Measurements from ENCODE around the gene DMRTC2.

The DMRTC2 gene

GRCh38 chr19:41845001-41845050 lies at the start of gene DMRTC2:
DMRTC2 (plus strand) TSS chr19:41845042; CDS start chr19:41847429, 2,387 bp downstream.
- no peak for DNase-seq

- no peak for DNase-seq
Observed at GRCh38 chr19:41796362-41796761, 48.5 kb upstream of the DMRTC2 start, which contains the start of gene CEACAM3. CEACAM3 (plus strand) TSS chr19:41796587; CDS start chr19:41796678, 91 bp downstream.

DNA sequence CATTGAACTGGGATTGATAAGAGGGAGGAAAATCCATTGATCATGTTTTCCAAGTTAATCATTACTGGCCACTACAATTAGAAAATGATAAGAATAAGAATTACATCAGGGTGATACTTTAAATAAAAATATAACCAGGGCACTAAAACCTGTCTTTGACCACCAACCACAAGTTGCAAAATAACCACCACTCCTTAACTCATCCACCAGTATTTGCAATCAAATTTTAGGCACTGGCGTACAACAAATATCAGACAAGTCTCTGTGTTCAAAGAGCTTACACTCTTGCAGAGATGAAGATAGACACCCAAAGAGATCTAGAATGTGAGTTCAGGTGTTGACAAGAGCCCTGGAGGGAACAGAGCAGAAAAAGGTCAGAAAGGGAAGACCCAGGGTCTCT lies 47.9 kb upstream of the DMRTC2 start:
- DNase-seq, result no peak

DNA sequence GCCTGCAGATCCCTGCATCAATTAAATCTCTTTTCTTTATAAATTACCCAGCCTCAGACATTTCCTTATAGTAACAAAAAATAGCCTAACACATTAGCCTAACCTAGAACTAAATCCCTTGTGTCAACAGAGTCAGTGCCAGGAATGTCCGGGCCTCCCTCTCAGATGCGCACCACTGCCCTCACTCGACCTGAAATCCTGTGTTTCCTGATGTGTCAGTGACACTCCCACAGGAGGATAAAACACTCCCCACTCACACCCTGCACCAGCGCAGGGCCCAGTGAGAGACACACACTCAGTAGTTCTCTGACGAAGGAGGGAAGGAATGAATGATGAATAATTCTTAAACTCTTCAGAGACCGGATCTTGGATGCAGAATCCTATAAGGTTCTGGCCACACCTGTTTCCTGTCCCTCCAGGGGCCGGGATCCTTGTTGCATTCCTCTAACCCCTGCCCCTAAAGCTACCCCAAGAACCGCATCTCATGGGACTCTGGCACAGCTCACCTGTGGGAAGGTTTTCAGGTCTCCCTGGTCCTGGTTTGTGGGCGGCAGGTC lies 45.3 kb upstream of the DMRTC2 start:
- DNase-seq, result peak; percentile 19

DNA sequence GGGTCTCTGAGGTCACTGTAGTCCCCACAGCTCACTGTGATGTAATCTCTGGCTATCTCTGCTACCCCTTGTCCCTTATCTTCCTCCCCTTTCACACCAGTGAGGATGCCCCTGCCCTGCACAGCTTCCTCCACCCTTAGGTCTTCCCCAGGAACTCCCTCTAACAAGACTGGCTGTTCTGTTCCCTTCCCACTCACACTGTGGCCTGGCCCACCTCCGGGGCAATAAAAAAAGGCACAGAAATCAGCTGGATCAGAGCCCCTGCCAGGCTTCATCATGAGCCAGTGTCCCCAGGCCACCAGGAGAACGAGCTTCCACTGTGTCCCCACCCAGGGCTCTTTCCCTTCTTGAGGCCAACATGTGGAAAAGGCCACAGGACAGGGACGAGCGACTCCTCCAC lies 43.8 kb upstream of the DMRTC2 start:
- no peak for DNase-seq

DNA sequence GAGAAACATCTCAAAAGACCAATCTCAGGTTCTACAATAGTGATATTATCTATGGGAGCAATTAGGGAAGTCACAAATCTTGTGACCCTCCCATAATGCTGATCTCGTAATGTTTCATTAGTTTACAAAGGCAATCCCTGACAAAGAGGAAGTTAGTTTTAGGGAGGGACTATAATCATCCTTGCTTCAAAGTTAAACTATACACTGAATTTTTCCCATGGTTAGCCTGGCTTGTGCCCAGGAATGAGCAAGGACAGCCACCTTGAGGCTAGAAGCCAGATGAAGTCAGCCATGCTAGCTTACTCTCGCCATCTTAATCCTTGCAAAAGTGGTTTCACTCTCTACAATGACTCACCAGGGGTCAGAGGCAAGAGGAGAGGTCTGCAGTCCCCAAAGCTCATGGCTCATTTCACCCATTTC lies 43.0 kb upstream of the DMRTC2 start:
- DNase-seq, result peak; percentile 33

- no peak for DNase-seq
Observed at GRCh38 chr19:41802770-41803169, 42.1 kb upstream of the DMRTC2 start.

DNA sequence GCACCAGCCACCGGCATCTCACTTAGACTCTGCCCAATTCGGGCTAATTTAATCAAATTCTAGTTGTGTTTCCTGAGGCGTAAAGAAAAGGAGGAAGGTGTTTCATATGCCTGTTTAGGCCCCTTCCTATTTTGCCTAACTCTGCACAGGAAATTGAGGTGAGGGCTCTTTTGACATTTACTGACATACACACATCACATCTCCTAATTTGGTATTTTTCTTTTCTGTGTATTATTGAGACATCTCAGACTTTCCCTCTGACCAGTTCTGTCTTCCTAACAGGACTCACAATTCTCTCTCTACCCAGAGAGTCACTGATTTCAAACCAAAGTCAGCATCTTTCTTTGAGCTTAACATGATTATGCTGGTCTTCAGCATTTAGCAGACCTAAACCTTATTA lies 40.5 kb upstream of the DMRTC2 start:
- DNase-seq, result no peak

GRCh38 chr19:41807176-41807575 lies 37.7 kb upstream of the DMRTC2 start:
- DNase-seq, result no peak

DNA sequence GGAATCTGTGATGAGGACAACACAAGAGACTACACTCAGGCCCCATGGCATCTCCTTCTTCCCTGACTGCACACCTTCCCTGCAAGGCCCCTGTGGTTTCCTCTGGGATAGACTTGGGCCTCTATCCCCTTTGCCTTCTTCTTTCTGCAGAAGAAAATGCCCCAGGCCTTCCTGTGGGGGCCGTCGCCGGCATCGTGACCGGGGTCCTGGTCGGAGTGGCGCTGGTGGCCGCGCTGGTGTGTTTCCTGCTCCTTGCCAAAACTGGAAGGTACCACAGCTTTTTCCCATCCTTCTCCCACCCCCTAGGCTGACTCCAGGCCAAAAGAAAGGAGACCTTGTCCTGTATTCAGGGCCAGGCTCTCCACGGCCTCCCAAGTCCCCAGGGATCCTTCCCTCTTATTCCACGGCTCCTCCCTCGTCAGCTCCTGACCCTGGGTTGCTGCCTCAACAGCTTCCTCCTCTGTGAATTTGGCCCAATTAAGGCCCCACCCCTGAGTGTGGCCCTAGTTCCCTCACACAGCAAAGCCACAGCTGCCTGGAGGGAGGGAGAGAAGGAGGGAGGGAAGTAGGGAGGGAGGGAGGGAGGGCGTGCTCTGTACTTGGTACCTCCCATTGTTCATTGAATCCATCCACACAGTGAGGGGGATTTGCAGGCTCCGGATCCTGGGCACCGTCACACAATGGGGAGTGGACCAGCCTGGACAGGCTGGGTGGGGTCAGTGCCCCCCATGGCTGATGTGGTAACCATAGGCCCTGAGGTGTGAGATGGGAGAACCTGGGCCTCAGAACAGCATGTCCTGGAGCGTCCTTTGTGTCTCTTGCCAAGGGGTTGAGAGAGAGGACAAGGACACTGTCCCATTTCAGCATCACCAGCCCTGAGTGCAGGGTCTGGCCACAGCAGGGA lies 35.9 kb upstream of the DMRTC2 start:
- peak; percentile 70 for DNase-seq

DNA sequence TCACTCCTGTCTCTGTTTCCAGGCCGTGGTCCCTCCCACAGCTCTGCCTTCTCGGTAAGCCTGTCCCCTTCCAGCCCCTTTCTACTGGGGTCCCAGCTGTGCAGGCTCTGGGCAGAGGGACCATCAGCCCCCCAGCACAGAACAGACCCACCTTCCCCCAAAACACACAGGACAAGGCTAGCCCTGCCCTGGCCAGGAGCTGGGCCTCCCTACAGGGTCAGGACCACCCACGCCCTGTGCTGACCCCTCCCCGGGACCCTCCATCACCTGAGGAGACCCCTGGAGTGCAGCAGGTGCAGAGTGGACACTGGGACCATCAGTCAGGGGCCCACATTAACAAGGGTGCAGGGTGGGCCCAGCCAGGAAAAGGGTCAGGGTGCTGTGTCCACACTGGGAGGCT lies 34.5 kb upstream of the DMRTC2 start:
- no peak for DNase-seq

DNA sequence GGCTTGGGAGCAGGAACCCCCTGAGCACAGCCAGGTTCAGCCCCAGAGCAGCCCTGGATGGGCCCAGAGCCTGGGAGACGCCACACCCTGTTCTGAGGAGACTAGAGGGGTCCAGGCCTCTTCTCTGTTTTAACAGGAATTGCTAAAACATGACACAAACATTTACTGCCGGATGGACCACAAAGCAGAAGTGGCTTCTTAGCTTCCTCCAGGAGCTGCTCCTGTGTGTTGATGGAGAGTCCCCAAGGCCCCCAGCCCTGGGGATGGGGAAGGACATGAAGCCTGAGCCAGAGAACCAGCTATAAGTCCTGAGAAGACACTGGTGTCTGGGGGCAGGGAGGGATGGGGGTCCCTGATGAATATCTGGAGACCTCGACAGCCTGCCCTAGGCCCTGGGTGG lies 33.8 kb upstream of the DMRTC2 start:
- no peak for DNase-seq

- no peak for DNase-seq
Observed at GRCh38 chr19:41811981-41812380, 32.9 kb upstream of the DMRTC2 start.

GRCh38 chr19:41813911-41814310 lies 30.9 kb upstream of the DMRTC2 start:
- DNase-seq, result no peak

DNA sequence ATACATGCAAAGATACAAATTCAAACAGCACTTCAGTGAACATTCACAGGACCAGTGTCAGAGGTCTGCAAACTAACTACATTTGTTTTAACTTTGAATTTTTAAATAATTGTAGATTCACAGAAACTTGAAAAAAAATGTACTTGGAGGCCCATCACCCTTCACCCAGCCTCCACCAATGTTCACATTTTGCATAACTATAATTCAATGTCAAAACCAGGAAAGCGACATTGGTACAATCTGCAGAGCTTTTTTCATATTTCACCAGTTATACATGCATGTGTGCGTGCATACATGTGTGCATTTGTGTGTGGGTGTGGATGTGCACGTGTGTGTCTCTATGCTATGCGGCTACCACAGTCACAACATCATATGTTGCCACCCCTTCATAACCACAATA lies 29.5 kb upstream of the DMRTC2 start:
- DNase-seq, result no peak

- DNase-seq, result no peak
Observed at GRCh38 chr19:41816761-41817160, 28.1 kb upstream of the DMRTC2 start.

DNA sequence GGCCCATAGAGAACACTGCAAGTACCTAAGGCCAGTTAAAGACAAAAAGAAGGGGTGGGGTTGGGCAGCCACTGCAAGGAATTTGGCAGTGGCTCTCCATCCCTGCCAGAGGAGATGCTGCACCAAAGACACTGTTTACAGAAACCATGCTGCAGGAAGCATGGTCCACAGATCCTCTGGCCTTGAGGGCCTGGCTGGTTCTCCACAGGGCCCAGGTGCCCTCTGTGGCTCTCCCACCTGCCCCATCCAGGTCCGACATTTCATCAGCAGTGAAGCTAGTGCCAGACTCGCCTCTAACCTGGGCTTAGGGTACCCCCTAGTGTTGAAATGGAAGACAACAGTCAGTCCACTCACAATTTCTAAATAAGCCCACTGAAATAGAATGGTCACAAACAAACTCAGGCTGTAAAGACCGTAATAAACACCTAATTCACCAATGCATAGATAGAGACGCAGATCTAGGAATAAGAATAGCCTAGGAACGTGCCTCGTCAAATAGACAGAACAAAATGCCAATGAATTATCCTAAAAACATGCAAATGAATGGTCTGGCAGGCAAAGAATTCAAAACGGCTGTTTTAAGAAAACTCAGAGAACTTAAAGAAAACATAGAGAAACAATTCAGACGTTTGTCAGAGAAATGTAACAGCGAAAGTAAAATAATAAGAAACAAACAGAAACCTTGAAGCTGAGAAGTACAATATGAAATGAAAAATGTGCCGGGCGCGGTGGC lies 23.7 kb upstream of the DMRTC2 start:
- DNase-seq, result peak; percentile 86

- no peak for DNase-seq
Observed at GRCh38 chr19:41837981-41838708, 6.7 kb upstream of the DMRTC2 start.

DNA sequence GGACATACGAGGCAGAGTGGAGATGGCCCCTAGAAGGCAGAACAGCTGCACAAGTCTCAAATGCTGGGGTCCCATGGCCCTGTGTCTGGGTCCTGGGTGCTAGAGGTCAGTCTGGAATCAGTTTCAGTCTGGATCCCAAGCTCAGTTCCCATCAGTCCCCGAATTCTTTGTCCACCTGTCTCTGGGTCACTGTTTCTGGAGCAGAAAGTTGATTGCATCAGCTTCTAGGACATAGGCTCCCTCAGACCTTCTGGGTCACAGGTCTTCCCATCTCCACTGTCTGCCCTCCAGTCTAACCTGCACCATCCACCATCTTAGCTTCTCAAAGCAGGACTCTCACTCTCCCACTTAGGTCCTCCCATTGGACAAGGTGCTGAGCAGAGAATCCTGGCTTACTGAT lies 5.6 kb upstream of the DMRTC2 start:
- DNase-seq, result no peak

DNA sequence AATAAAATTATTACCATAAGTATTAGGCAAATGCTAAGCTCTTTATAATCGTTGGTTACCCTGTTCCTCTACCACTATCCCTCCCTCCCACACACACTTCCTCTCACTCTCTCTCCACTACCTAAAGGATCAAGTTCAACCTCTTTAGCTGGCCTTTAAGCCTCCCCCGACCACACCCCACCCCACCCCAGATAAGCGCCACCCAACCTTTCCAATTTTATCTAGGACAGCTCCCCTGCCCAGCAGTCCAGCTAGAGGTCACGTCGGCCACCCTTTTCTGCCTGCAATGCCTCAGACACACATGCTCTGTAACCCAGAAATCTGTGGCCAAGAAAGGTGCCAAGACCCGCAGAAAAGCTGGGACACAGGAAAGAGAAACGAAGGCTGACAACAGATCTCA lies 1.5 kb upstream of the DMRTC2 start:
- no peak for DNase-seq

- no peak for DNase-seq
Observed at GRCh38 chr19:41844601-41845000, 241 bp upstream of the DMRTC2 start, which contains the start of gene LYPD4. LYPD4 (minus strand) TSS chr19:41844683; CDS start chr19:41839285, 5,398 bp downstream.

DNA sequence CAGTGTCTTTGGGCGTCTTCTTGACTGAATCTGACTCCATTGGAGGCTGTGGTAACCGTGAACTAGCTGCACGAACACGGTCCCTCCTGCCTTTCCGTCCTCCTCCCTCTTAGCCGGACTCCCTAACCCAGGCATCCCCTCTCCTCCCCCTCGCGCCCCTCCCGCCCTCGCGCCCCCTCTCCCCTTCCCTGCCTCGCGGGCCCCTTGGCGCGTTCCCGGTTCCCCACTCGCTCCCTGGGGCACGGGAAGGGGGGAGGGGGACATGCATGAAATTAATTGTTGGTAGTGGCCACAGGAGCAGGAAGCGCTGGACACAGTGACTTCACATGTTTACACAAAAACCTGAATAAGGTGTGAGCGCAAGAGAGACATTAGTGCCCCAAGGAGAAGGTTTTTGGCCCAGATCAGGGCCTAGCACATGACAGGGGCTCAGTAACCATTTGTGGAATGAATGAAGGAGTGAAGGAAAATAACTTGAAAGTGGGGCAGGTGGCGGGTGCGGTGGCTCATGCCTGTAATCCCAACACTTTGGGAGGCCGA lies 279 bp downstream of the DMRTC2 start:
- DNase-seq, result no peak

- no peak for DNase-seq
Observed at GRCh38 chr19:41847351-41848105, 2.7 kb downstream of the DMRTC2 start.

All from NCI-H69 (cell line).